GM19438 (cell line): ENCODE results near the gene PCID2.

ENCODE experiments used
- ATAC-seq: cut with Tn5 transposase; IDR thresholded peaks from one replicate; pipeline ENCODE4 v1.9.1; 2021; ENCODE audit warnings: low read depth; ENCODE audit not compliant: unreplicated experiment

Gene PCID2

GRCh38 chr13:113135281-113135760 lies 73.1 kb downstream of the PCID2 start:
- no peak for ATAC-seq

- ATAC-seq = no peak
Measured at GRCh38 chr13:113129921-113130750, 78.3 kb downstream of the PCID2 start.

- no peak for ATAC-seq
Measured at GRCh38 chr13:113129480-113129879, 79.0 kb downstream of the PCID2 start.
